ENCODE results near the gene BCL7B.
"Not testable (repeated sequence)": the region's sequence is repeated elsewhere in the genome, so short reads cannot be mapped to it uniquely, and the experiment has no call there.

Gene BCL7B

GRCh38 chr7:73572767-73573186 lies 15.3 kb upstream of the BCL7B start:
- DNase-seq (ENCODE audit: low read depth, low spot score): no peak

DNA sequence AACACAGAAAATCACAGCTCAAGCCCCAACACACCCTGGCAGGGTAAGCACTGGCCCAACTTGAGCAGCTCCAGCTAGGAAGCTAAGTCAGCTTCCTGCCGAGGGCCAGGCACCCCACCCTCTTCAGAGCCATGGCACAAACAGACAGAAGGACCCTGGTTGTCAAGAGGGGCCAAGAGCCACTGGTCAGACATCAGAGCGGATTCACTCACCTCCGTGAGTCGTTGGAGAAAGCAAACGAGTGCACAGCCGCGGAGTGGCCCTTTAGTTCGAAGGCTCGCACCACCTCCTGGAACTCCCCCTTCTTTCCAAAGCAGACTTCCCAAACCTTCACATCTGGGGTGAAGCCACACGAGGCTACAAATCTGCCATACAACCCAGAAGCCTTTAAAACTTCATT lies 13.5 kb upstream of the BCL7B start:
- no peak for DNase-seq (ENCODE audit: low read depth, low spot score)

- DNase-seq (ENCODE audit: low read depth, low spot score): no peak
Observed at GRCh38 chr7:73570521-73570920, 13.0 kb upstream of the BCL7B start.

GRCh38 chr7:73569042-73569608 lies 11.6 kb upstream of the BCL7B start:
- no peak for DNase-seq (ENCODE audit: low read depth, low spot score)

DNA sequence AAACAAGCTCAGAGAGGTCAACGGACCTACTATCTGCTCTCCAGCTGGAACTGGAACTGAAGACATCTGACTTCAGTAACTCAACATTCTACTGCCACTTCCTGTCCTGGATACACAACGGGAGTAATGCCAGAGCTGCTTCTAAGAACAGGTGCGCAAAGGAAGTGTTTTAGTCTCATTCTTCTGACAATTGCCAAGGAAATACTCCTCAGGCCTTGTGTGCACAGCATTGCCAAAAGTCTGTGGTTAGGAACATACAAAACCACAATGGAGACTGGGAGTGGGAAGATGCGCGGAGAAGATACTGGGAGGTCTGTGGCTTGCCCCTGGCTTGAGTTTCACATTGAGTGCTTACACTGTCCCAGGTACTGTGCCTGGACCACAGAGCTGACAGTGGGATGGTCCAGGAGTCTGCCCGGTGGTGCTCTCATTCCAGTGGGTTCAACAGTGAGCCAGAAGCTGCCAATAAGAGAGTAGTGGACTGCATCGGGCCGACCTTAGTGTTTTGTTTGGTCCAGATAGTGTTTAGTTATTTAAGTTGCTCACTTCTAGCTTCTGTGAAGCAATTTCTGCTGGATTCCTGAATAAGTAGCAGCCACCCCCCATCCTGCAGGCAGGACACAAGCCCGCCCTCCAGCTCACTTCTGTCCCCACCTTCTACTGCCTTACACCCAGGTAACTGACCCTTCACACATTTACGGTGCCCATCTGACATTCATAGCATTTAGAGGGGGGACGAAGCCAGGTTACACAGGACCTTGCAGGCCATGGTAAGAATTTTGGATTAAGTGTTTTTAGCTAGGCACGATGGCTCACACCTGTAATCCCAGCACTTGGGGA lies 10.6 kb upstream of the BCL7B start:
- no peak for DNase-seq (ENCODE audit: low read depth, low spot score)

DNA sequence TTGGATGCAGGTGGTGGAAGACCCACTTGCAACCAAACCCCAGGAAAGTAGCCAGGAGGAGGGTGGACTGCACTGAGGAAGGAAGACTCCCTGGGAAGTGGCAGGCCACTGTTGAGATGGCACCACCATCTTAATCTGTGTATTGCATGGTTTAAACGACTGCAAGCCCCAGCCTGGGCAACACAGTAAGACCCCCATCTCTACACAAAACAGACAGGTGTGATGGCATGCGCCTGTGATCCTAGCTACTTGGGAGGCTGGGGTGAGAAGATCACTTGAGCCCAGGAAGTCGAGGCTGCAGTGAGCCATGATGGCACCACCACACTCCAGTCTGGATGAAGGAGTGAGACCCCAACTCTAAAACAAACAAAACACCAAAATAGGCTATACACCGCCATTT lies 9.7 kb upstream of the BCL7B start:
- no peak for DNase-seq (ENCODE audit: low read depth, low spot score)

DNA sequence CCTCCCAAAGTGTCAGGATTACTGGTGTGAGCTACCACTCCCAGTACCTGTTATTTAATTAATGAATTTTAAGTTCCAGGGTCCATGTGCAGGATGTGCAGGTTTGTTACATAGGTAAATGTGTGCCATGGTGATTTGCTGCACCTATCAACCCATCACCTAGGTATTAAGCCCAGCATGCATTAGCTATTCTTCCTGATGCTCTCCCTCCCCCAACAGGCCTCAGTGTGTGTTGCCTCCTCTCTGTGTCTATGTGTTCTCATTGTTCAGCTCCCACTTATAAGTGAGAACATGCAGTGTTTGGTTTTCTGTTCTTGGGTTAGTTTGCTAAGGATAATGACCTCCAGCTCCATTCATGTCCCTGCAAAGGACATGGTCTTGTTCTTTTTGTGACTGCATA lies 8.9 kb upstream of the BCL7B start:
- not testable (repeated sequence) for DNase-seq (ENCODE audit: low read depth, low spot score)

GRCh38 chr7:73565675-73566340 lies 8.3 kb upstream of the BCL7B start:
- no peak for DNase-seq (ENCODE audit: low read depth, low spot score)

- DNase-seq (ENCODE audit: low read depth, low spot score): no peak
Observed at GRCh38 chr7:73560109-73560835, 2.8 kb upstream of the BCL7B start.

DNA sequence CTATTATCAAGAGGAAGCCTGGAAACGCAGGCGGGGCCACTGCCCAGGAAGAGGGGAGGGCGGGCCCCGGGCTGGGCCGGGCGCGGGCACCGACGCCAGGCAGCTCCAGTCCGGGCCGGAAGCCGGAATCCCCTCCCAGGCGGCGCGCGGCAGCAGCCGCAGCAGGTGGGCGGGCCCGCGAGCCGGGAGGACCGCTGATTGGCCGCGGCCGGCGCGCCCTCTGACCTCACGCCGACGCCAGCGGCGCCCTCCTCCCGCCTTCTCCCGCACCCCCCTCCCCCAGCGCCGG lies 438 bp downstream of the BCL7B start:
- DNase-seq (ENCODE audit: low read depth, low spot score): peak; percentile 52

GRCh38 chr7:73556208-73557107 lies 1.0 kb downstream of the BCL7B start:
- no peak for DNase-seq (ENCODE audit: low read depth, low spot score)

DNA sequence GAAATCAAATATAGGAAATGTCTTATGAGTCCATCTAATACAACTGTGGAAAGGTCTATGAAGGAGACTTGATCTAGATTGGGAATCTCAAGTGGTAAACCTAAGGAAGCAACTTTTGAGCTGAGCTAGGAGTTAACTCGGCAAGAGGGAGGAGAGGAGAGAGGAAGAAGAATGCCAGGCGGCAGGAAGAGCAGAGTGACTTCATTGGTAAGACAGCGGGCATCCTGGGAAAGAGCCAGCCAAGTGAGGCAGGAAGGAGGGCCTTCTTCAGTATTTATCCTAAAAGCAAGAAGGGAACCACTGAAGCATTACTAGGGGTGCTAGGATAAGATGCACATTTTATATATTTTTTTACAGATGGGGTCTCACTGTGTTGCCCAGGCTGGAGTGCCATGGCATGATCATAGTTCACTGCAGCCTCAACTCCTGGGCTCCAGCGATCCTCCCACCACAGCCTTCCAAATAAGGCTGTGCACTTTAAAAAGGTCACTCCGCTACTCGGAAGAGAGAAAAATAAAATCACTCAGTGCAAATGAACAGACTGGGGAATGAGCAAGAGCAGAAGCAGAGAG lies 2.0 kb downstream of the BCL7B start:
- no peak for DNase-seq (ENCODE audit: low read depth, low spot score)

GRCh38 chr7:73550093-73550492 lies 7.4 kb downstream of the BCL7B start:
- DNase-seq (ENCODE audit: low read depth, low spot score): not testable (repeated sequence)

DNA sequence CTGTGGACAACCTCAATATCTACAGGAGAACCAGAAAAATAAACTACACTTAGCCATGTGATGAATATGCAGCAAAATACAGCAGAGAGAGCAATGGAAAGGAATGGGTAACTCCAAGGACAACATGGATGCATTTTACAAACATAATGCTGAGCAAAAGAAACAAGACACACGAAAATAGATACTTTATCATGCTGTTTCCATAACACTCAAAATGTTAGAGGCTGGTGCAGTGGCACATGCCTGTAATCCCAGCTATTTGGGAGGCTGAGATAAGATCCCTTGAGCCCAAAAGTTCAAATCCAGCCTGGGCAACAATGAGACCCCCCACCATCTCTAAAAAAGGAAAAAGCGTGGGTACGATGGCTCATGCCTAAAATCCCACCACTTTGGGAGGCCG lies 8.3 kb downstream of the BCL7B start:
- no peak for DNase-seq (ENCODE audit: low read depth, low spot score)

GRCh38 chr7:73547841-73548240 lies 9.6 kb downstream of the BCL7B start:
- DNase-seq (ENCODE audit: low read depth, low spot score): no peak

GRCh38 chr7:73544678-73545077 lies 12.8 kb downstream of the BCL7B start:
- no peak for DNase-seq (ENCODE audit: low read depth, low spot score)

DNA sequence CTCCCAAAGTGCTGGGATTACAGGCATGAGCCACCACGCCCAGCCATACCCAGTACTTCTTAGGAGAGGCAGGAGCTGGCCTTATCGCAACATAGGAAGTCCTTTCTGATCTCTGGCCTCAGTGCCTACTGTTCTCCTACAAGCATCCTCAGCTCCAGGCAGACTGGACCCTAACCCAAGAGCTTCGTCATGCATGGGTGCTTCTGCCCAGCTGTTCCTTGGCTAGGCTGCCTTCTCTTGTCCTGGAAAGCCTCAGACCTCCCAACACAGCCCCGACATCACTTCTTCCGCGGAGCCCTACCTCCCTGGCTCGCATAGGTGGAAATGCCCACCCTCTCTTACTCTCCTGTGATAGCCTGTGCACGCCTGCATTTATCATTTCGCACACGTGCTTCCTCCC lies 15.8 kb downstream of the BCL7B start:
- no peak for DNase-seq (ENCODE audit: low read depth, low spot score)

DNA sequence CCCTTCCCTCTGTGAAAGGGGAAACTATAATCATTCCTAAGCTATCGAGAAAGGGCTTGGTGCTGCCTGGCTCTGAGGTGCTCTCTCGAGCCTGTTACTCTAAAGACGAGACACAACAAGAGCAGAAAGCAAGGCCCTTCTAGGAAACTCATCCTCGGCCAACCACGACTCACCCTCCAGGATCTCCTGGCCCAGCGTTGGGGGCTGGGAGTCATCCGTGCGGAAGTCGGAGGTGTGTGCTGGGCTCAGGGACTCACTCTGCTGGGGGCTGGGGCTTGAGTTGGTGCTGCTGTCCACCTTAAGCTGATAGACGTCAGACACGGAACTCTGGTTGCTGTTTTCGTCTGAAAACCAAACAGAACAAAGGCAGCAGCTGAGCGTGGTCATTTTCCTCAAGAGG lies 17.8 kb downstream of the BCL7B start:
- DNase-seq (ENCODE audit: low read depth, low spot score): no peak

DNA sequence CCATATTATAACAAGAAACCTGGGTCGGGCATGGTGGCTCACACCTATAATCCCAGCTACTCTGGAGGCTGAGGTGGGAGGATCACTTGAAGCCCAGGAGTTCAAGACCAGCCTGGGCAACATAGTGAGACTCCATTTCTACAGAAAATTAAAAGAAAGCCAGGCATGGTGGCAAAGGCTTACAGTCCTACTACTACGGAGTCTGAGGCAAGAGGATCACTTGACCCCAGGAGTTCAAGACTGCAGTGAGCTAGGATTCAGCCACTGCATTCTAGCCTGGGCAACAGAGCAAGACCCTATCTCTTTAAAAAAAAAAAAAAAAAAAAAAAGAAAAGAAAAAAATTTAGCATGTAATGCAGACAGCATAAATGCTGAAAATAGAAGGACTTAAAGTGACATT lies 19.0 kb downstream of the BCL7B start:
- DNase-seq (ENCODE audit: low read depth, low spot score): not testable (repeated sequence)

- DNase-seq (ENCODE audit: low read depth, low spot score): no peak
Observed at GRCh38 chr7:73537051-73537450, 20.4 kb downstream of the BCL7B start.

DNA sequence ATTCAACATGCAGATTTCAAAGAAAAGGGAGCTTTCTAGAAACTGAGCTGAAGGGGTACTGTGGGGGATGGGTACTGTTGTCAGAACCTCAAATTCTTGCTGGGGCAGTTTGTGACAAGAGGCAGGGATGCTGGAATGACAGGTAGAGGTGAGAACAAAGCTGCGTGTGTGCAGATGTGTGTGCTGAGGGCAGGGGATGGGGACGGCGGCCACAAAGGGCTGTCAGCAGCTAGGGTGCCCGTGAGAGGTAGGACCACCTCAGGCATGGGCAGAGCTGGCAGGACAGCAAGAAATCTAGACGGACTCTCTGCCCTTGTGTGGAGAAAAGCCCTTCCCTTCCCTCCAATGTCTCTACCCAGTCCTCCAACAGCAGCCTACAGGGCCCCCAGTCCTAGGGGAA lies 21.0 kb downstream of the BCL7B start:
- DNase-seq (ENCODE audit: low read depth, low spot score): no peak

All from brain pericyte (primary cell).